ENCODE measurements around the gene STPG1. TPM values are rescaled to one million over a fixed set of nuclear protein-coding genes. Genes with fewer than 3 reads are reported as not detected.

STPG1 gene
- polyA plus RNA-seq, 1 donor (not counting 4 experiments of a cell fraction or from before 2014, with no cell fraction given): 16.6 TPM

DNA sequence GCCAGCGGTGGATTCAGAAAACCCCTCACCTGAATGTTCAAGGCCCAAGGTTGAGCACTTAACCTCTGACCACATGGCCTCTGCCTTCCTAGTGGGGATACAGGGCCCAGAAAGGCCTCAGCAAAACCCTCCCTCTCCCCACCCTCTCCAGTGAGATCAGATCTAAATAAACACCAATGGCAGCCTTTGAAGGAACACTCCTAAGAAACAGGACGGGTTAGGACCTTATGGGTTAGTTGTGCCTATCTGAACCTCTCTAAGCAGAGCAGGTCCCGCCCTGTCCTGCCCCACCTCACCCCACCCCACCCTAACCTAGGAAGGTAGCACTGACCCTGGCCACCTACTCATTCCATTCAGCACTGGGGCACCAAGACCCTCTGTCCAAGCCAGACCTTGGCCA lies 102.3 kb downstream of the STPG1 start:
- H3K4me2 ChIP-seq (ENCODE audit: control insufficient read depth, extremely low read depth, insufficient read depth, low read depth, low read length): no peak overlapping the region
- FAIRE-seq: no peak
- no peak overlapping the region for H3K9ac ChIP-seq (ENCODE audit: control insufficient read depth, extremely low read depth, insufficient read depth, low read length)
- TF ChIP-seq EZH2 (IDR thresholded peaks at IDR 0.05; ENCODE audit: low read length) (no peak), CTCF (optimal IDR thresholded peaks at IDR 0.05 in 1 of 3, IDR thresholded peaks at IDR 0.05 in 1 of 3, conservative IDR thresholded peaks at IDR 0.05 in 1 of 3; ENCODE audit: extremely low read depth in 1 of 3, insufficient read depth in 2 of 3, low read length in 3 of 3) (no peak)
- dilution Hi-C loops (cut with MboI; ENCODE audit: extremely low pct_ligation_motif_present, low sequenced_read_pairs): no loop called here
- no peak overlapping the region for H3K27ac ChIP-seq (ENCODE audit: control insufficient read depth, insufficient read depth, low read length)
- H3K4me3 ChIP-seq (ENCODE audit: control insufficient read depth in 2 of 3, extremely low read depth in 1 of 3, insufficient read depth in 2 of 3, low read depth in 1 of 3, low read length in 3 of 3): no peak overlapping the region
- H2AFZ ChIP-seq (ENCODE audit: control insufficient read depth, low read length): no peak overlapping the region
- no peaks in the 10 kb centered on the region for H4K20me1 ChIP-seq (ENCODE audit: control insufficient read depth, extremely low read depth, insufficient read depth, low read length)
- H3K36me3 ChIP-seq (ENCODE audit: control insufficient read depth in 2 of 2, extremely low read depth in 1 of 2, insufficient read depth in 2 of 2, low read length in 2 of 2): no peaks in the 10 kb centered on the region
- H3K79me2 ChIP-seq (ENCODE audit: control insufficient read depth, insufficient read depth, low read length): no peaks in the 10 kb centered on the region
- H3K9me1 ChIP-seq (ENCODE audit: control insufficient read depth, extremely low read depth, insufficient read depth, low read length): no peaks in the 10 kb centered on the region
- H3K4me1 ChIP-seq (ENCODE audit: control insufficient read depth, extremely low read depth, insufficient read depth, low read length): peaks cover 29% of the 10 kb centered on the region
- DNase-seq (ENCODE audit: low read depth, low spot score): no peak
- H3K27me3 ChIP-seq (ENCODE audit: control insufficient read depth, extremely low read depth, insufficient read depth, low read length): no peaks in the 10 kb centered on the region
- no peaks in the 10 kb centered on the region for H3K9me3 ChIP-seq (ENCODE audit: control insufficient read depth, low read depth, low read length)

DNA sequence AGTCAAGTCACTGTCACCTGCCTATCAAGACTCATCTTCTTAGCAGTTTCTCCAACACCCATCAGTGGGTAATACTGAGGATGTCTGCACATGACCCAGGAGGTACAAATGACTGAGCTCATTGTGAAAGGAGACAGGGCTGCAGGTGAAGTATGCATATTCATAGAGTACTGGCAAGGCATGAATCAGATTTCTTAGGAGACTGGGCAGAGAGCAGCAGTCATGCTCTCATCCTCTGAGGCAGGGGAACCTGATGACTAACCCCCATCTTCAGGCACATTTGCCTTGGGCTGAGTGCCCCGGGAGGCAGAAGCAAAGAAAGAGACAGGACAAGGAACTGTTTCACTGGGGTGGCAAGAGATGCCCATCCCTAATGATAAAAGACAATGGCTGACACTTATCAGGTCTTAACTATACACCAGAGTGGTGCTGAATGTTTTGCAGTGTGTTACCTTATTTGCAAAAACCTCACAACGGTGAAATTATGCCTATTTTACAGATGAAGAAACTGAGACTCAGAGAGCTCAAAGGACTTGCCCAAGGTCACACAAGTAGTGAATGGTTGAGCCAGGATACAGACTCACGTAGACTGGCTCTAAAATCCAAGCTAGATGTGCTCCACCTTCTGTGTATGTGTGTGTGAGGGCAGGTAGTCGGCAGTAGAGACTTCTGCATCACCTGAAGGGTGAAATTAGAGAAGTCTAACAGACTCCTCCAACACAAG lies 103.7 kb downstream of the STPG1 start:
- no peaks in the 10 kb centered on the region for H3K36me3 ChIP-seq (ENCODE audit: control insufficient read depth in 2 of 2, extremely low read depth in 1 of 2, insufficient read depth in 2 of 2, low read length in 2 of 2)
- H3K27ac ChIP-seq (ENCODE audit: control insufficient read depth, insufficient read depth, low read length): no peak overlapping the region
- H3K4me2 ChIP-seq (ENCODE audit: control insufficient read depth, extremely low read depth, insufficient read depth, low read depth, low read length): no peak overlapping the region
- no peak overlapping the region for H3K9ac ChIP-seq (ENCODE audit: control insufficient read depth, extremely low read depth, insufficient read depth, low read length)
- peaks cover 16% of the 10 kb centered on the region for H3K4me1 ChIP-seq (ENCODE audit: control insufficient read depth, extremely low read depth, insufficient read depth, low read length)
- dilution Hi-C loops (cut with MboI; ENCODE audit: extremely low pct_ligation_motif_present, low sequenced_read_pairs): no loop called here
- H3K27me3 ChIP-seq (ENCODE audit: control insufficient read depth, extremely low read depth, insufficient read depth, low read length): no peaks in the 10 kb centered on the region
- no peaks in the 10 kb centered on the region for H3K79me2 ChIP-seq (ENCODE audit: control insufficient read depth, insufficient read depth, low read length)
- TF ChIP-seq EZH2 (IDR thresholded peaks at IDR 0.05; ENCODE audit: low read length) (no peak), CTCF (optimal IDR thresholded peaks at IDR 0.05 in 1 of 3, IDR thresholded peaks at IDR 0.05 in 1 of 3, conservative IDR thresholded peaks at IDR 0.05 in 1 of 3; ENCODE audit: extremely low read depth in 1 of 3, insufficient read depth in 2 of 3, low read length in 3 of 3) (no peak)
- FAIRE-seq: peak; percentile 98
- H3K9me3 ChIP-seq (ENCODE audit: control insufficient read depth, low read depth, low read length): no peaks in the 10 kb centered on the region
- H4K20me1 ChIP-seq (ENCODE audit: control insufficient read depth, extremely low read depth, insufficient read depth, low read length): no peaks in the 10 kb centered on the region
- no peak overlapping the region for H3K4me3 ChIP-seq (ENCODE audit: control insufficient read depth in 2 of 3, extremely low read depth in 1 of 3, insufficient read depth in 2 of 3, low read depth in 1 of 3, low read length in 3 of 3)
- DNase-seq (ENCODE audit: low read depth, low spot score): peak; percentile 54
- no peak overlapping the region for H2AFZ ChIP-seq (ENCODE audit: control insufficient read depth, low read length)
- no peaks in the 10 kb centered on the region for H3K9me1 ChIP-seq (ENCODE audit: control insufficient read depth, extremely low read depth, insufficient read depth, low read length)
